Keratinocyte (primary cell): ENCODE measurements around the gene SENP8.

Experiments
- CTCF ChIP-seq, 3 experiments: IDR thresholded peaks in 1 of 3; conservative IDR thresholded peaks in 1 of 3; optimal IDR thresholded peaks in 1 of 3; 2 replicates in 2 of 3; 3 replicates in 1 of 3; pipeline versions ENCODE3 to v1.5.1; 2011; ENCODE audit warnings: low read length in 3 of 3, mild to moderate bottlenecking in 3 of 3, moderate library complexity in 2 of 3, control low read depth in 1 of 3, inconsistent platforms in 1 of 3; ENCODE audit not compliant: insufficient read depth in 2 of 3; ENCODE audit errors: extremely low read depth in 1 of 3
- EZH2 ChIP-seq: IDR thresholded peaks from one replicate; pipeline ENCODE4 v1.6.1; 2012; ENCODE audit warnings: inconsistent platforms, mild to moderate bottlenecking, low read length, moderate library complexity

GRCh38 chr15:72077950-72078349, 40.3 kb upstream of the SENP8 start:
- TF ChIP-seq CTCF (optimal IDR thresholded peaks at IDR 0.05 in 1 of 3, IDR thresholded peaks at IDR 0.05 in 1 of 3, conservative IDR thresholded peaks at IDR 0.05 in 1 of 3; ENCODE audit: extremely low read depth in 1 of 3, insufficient read depth in 2 of 3, low read length in 3 of 3): no peak
- TF ChIP-seq EZH2: no peak
